Smooth muscle cell (in vitro differentiated cells): ENCODE data around the gene PEX10. TPM values are rescaled to one million over a fixed set of nuclear protein-coding genes. Genes with fewer than 3 reads are reported as not detected.

Source experiments
- DNase-seq: peaks from one replicate; lab custom pipeline; 2025; ENCODE audit not compliant: unreplicated experiment; lab: John Stamatoyannopoulos, UW
- H2AFZ ChIP-seq: fragments of 200-600 bp; sonication (generic); 2 replicates; pipeline ENCODE4 v1.6.0; 2016; ENCODE audit warnings: antibody characterized with exemption, low read depth, mild to moderate bottlenecking
- H3F3A ChIP-seq: fragments of 200-600 bp; sonication (generic); 2 replicates; pipeline ENCODE4 v1.6.0; 2017; ENCODE audit warnings: antibody characterized with exemption, low read depth
- H3K27ac ChIP-seq: fragments of 200-600 bp; sonication (generic); 2 replicates; pipeline ENCODE4 v1.5.1; 2016; ENCODE audit warnings: low read depth, mild to moderate bottlenecking
- H3K27me3 ChIP-seq: fragments of 200-600 bp; sonication (generic); 2 replicates; pipeline ENCODE4 v1.6.1; 2016; ENCODE audit warnings: low read depth, mild to moderate bottlenecking
- H3K36me3 ChIP-seq: fragments of 200-600 bp; sonication (generic); 2 replicates; pipeline ENCODE4 v1.5.1; 2016; ENCODE audit warnings: low read depth
- H3K4me1 ChIP-seq: fragments of 200-600 bp; sonication (generic); 2 replicates; pipeline ENCODE4 v1.5.1; 2016; ENCODE audit warnings: low read depth
- H3K4me2 ChIP-seq: fragments of 200-600 bp; sonication (generic); 2 replicates; pipeline ENCODE4 v1.6.0; 2016; ENCODE audit warnings: mild to moderate bottlenecking
- H3K4me3 ChIP-seq: fragments of 200-600 bp; sonication (generic); 2 replicates; pipeline ENCODE4 v1.5.1; 2016; ENCODE audit warnings: mild to moderate bottlenecking
- H3K79me2 ChIP-seq: fragments of 200-600 bp; sonication (generic); 2 replicates; pipeline ENCODE4 v1.6.0; 2016; ENCODE audit warnings: low read depth, mild to moderate bottlenecking
- H3K9ac ChIP-seq: fragments of 200-600 bp; sonication (generic); 2 replicates; pipeline ENCODE4 v1.6.0; 2016; ENCODE audit warnings: low read depth
- H3K9me3 ChIP-seq: fragments of 200-600 bp; sonication (generic); replicated peaks from 2 replicates; pipeline ENCODE4 v1.5.1; 2016; ENCODE audit warnings: low read depth
- H4K20me1 ChIP-seq: fragments of 200-600 bp; sonication (generic); 2 replicates; pipeline ENCODE4 v1.6.0; 2016; ENCODE audit warnings: low read depth
- CTCF ChIP-seq: fragments of 200-600 bp; sonication (generic); IDR thresholded peaks from 2 replicates; pipeline ENCODE4 v1.5.1; 2017; ENCODE audit warnings: borderline replicate concordance, mild to moderate bottlenecking, antibody characterized with exemption; ENCODE audit not compliant: insufficient read depth, poor library complexity, severe bottlenecking
- whole genome bisulfite sequencing: methylation state at CpG from one replicate; pipeline ENCODE4 v1.1.7; 2016; ENCODE audit warnings: low lambda C conversion rate; 5-methylcytosine and 5-hydroxymethylcytosine counted together
- polyA plus RNA-seq: library from polyadenylated mRNA; unstranded; fragments of >200 nt; fragmentation: Nextera tagmentation; extraction: Ambion mirVana; gene quantifications from 2 replicates; pipeline ENCODE4 v1.2.1, GENCODE V29; 2016
- total RNA-seq: library from RNA; depleted of rRNA; stranded (reverse); fragments of >200 nt; gene quantifications from 2 replicates; pipeline ENCODE4 v1.2.3, GENCODE V29; 2014

The PEX10 gene
- total and polyA plus RNA-seq, 2 experiments from 2014 or later, result 14.0 to 20.3 TPM

GRCh38 chr1:2376931-2377672 lies 35.3 kb downstream of the PEX10 start:
- H3K9me3 ChIP-seq, result no peaks in the 10 kb centered on the region
- no peaks in the 10 kb centered on the region for H3K27me3 ChIP-seq
- H3K4me2 ChIP-seq, result no peak overlapping the region
- H3K9ac ChIP-seq, result no peak overlapping the region
- H3K4me3 ChIP-seq, result no peak overlapping the region
- H3K79me2 ChIP-seq, result no peaks in the 10 kb centered on the region
- no peak for DNase-seq
- no peaks in the 10 kb centered on the region for H4K20me1 ChIP-seq
- no peaks in the 10 kb centered on the region for H3F3A ChIP-seq
- H2AFZ ChIP-seq, result no peak overlapping the region
- no peak for TF ChIP-seq CTCF
- H3K36me3 ChIP-seq, result no peaks in the 10 kb centered on the region
- H3K27ac ChIP-seq, result no peak overlapping the region
- no peaks in the 10 kb centered on the region for H3K4me1 ChIP-seq
- WGBS, result 92% methylated on average over 25 of the region's 25 CpGs

GRCh38 chr1:2376261-2376741 lies 36.1 kb downstream of the PEX10 start:
- Histone ChIP-seq H4K20me1 (no peaks in the 10 kb centered on the region), H3K4me1 (no peaks in the 10 kb centered on the region), H3K9ac (no peak overlapping the region), H3K36me3 (no peaks in the 10 kb centered on the region), H3K27ac (no peak overlapping the region), H3K9me3 (no peaks in the 10 kb centered on the region), H3K4me2 (no peak overlapping the region), H2AFZ (no peak overlapping the region), H3K79me2 (no peaks in the 10 kb centered on the region), H3K27me3 (no peaks in the 10 kb centered on the region), H3K4me3 (no peak overlapping the region), H3F3A (no peaks in the 10 kb centered on the region)
- no peak for TF ChIP-seq CTCF
- WGBS, result 93% methylated on average over 23 of the region's 23 CpGs
- DNase-seq, result no peak

GRCh38 chr1:2375923-2376260 lies 36.5 kb downstream of the PEX10 start:
- no peak overlapping the region for H3K4me3 ChIP-seq
- WGBS, result 91% methylated on average over 7 of the region's 7 CpGs
- no peaks in the 10 kb centered on the region for H3K27me3 ChIP-seq
- no peak overlapping the region for H3K9ac ChIP-seq
- TF ChIP-seq CTCF, result no peak
- H2AFZ ChIP-seq, result no peak overlapping the region
- DNase-seq, result no peak
- no peaks in the 10 kb centered on the region for H3K79me2 ChIP-seq
- H3K4me2 ChIP-seq, result no peak overlapping the region
- H3K36me3 ChIP-seq, result no peaks in the 10 kb centered on the region
- H3K9me3 ChIP-seq, result no peaks in the 10 kb centered on the region
- no peaks in the 10 kb centered on the region for H4K20me1 ChIP-seq
- H3F3A ChIP-seq, result no peaks in the 10 kb centered on the region
- no peak overlapping the region for H3K27ac ChIP-seq
- no peaks in the 10 kb centered on the region for H3K4me1 ChIP-seq
